Parathyroid adenoma (tissue), 2 donors: ENCODE measurements around the gene TDRD10.

Experiments used
- H2AFZ ChIP-seq: fragments of 300-600 bp; sonication (generic); one replicate; pipeline ENCODE4 v1.7.0; 2017; ENCODE audit warnings: antibody characterized with exemption, mild to moderate bottlenecking
- H3K27ac ChIP-seq: fragments of 300-600 bp; sonication (generic); one replicate; pipeline ENCODE4 v1.7.0; 2017
- H3K27me3 ChIP-seq: fragments of 300-600 bp; sonication (generic); one replicate; pipeline ENCODE4 v1.7.0; 2017; ENCODE audit warnings: low read length; ENCODE audit not compliant: control insufficient read depth, insufficient read depth
- H3K36me3 ChIP-seq: fragments of 300-600 bp; sonication (generic); one replicate; pipeline ENCODE4 v1.7.0; 2017; ENCODE audit warnings: low read length; ENCODE audit not compliant: control insufficient read depth, insufficient read depth
- H3K4me1 ChIP-seq: fragments of 300-600 bp; sonication (generic); one replicate; pipeline ENCODE4 v1.7.0; 2017; ENCODE audit warnings: control low read depth
- H3K4me2 ChIP-seq: fragments of 300-600 bp; sonication (generic); one replicate; pipeline ENCODE4 v1.7.0; 2017; ENCODE audit warnings: low read length
- H3K4me3 ChIP-seq: fragments of 300-600 bp; sonication (generic); one replicate; pipeline ENCODE4 v1.7.0; 2017; ENCODE audit warnings: low read depth, low read length
- H3K79me2 ChIP-seq: fragments of 300-600 bp; sonication (generic); one replicate; pipeline ENCODE4 v1.7.0; 2017; ENCODE audit warnings: control low read depth
- H3K9ac ChIP-seq: fragments of 300-600 bp; sonication (generic); one replicate; pipeline ENCODE4 v1.7.0; 2017; ENCODE audit warnings: mild to moderate bottlenecking
- H3K9me3 ChIP-seq: fragments of 300-600 bp; sonication (generic); one replicate; pipeline ENCODE4 v1.7.0; 2017; ENCODE audit warnings: low read length; ENCODE audit not compliant: control insufficient read depth
- CTCF ChIP-seq: fragments of 300-600 bp; sonication (generic); IDR thresholded peaks from one replicate; pipeline ENCODE4 v1.7.0; 2017; ENCODE audit warnings: antibody characterized with exemption, mild to moderate bottlenecking
- donor health status: primary hyperparathyroidism.

The TDRD10 gene

GRCh38 chr1:154575951-154576566 lies 74.0 kb downstream of the TDRD10 start:
- Histone ChIP-seq H2AFZ (no peak overlapping the region), H3K27me3 (no peaks in the 10 kb centered on the region), H3K9ac (no peak overlapping the region), H3K4me1 (peaks cover 10% of the 10 kb centered on the region), H3K4me2 (no peak overlapping the region), H3K79me2 (no peaks in the 10 kb centered on the region), H3K36me3 (no peaks in the 10 kb centered on the region), H3K27ac (no peak overlapping the region), H3K9me3 (no peaks in the 10 kb centered on the region), H3K4me3 (no peak overlapping the region)
- no peak for TF ChIP-seq CTCF

- H3K36me3 ChIP-seq = no peaks in the 10 kb centered on the region
- TF ChIP-seq CTCF = no peak
- H3K27ac ChIP-seq = no peak overlapping the region
- H3K4me1 ChIP-seq = peaks cover 20% of the 10 kb centered on the region
- H3K4me3 ChIP-seq = no peak overlapping the region
- H3K4me2 ChIP-seq = no peak overlapping the region
- H2AFZ ChIP-seq = no peak overlapping the region
- no peaks in the 10 kb centered on the region for H3K79me2 ChIP-seq
- no peaks in the 10 kb centered on the region for H3K9me3 ChIP-seq
- H3K9ac ChIP-seq = no peak overlapping the region
- H3K27me3 ChIP-seq = no peaks in the 10 kb centered on the region
These were observed 75.5 kb downstream of the TDRD10 start for GRCh38 chr1:154577346-154578057.

- H3K4me2 ChIP-seq = no peak overlapping the region
- H3K27ac ChIP-seq = no peak overlapping the region
- TF ChIP-seq CTCF = no peak
- no peaks in the 10 kb centered on the region for H3K79me2 ChIP-seq
- H3K9me3 ChIP-seq = no peaks in the 10 kb centered on the region
- H3K27me3 ChIP-seq = no peaks in the 10 kb centered on the region
- H3K4me1 ChIP-seq = peaks cover 23% of the 10 kb centered on the region
- no peak overlapping the region for H2AFZ ChIP-seq
- no peaks in the 10 kb centered on the region for H3K36me3 ChIP-seq
- H3K4me3 ChIP-seq = no peak overlapping the region
- H3K9ac ChIP-seq = no peak overlapping the region
These were observed 76.0 kb downstream of the TDRD10 start for GRCh38 chr1:154578058-154578418.

GRCh38 chr1:154579374-154579773 lies 77.4 kb downstream of the TDRD10 start:
- no peak for TF ChIP-seq CTCF
- Histone ChIP-seq H3K27ac (no peak overlapping the region), H3K4me3 (no peak overlapping the region), H3K79me2 (no peaks in the 10 kb centered on the region), H3K9ac (no peak overlapping the region), H2AFZ (no peak overlapping the region), H3K27me3 (no peaks in the 10 kb centered on the region), H3K36me3 (no peaks in the 10 kb centered on the region), H3K4me1 (peaks cover 32% of the 10 kb centered on the region), H3K4me2 (no peak overlapping the region), H3K9me3 (no peaks in the 10 kb centered on the region)

- TF ChIP-seq CTCF = no peak
- H2AFZ ChIP-seq = no peak overlapping the region
- no peak overlapping the region for H3K9ac ChIP-seq
- H3K36me3 ChIP-seq = no peaks in the 10 kb centered on the region
- no peaks in the 10 kb centered on the region for H3K9me3 ChIP-seq
- peak overlapping the region; percentile 86 for H3K27ac ChIP-seq
- H3K4me3 ChIP-seq = no peak overlapping the region
- H3K4me1 ChIP-seq = peaks cover 29% of the 10 kb centered on the region
- no peaks in the 10 kb centered on the region for H3K27me3 ChIP-seq
- H3K4me2 ChIP-seq = no peak overlapping the region
- H3K79me2 ChIP-seq = no peaks in the 10 kb centered on the region
These were observed 79.7 kb downstream of the TDRD10 start for GRCh38 chr1:154581766-154582165.
